H9 (cell line): ENCODE results near the gene HOXA9. TPM values are rescaled to one million over a fixed set of nuclear protein-coding genes. Genes with fewer than 3 reads are reported as not detected.

Experiments used
- DNase-seq: peaks from one replicate; pipeline ENCODE4 v3.0.0-alpha.2; 2017
- H2AFZ ChIP-seq: one replicate; pipeline ENCODE4 v1.6.1; 2013; ENCODE audit warnings: mild to moderate bottlenecking, low read length, control low read depth, moderate library complexity
- H2AK5ac ChIP-seq: 2 replicates; pipeline ENCODE4 v1.6.1; 2013; ENCODE audit warnings: low read length, control low read depth, mixed read lengths; ENCODE audit not compliant: insufficient read length
- H2BK120ac ChIP-seq: one replicate; pipeline ENCODE4 v1.6.1; 2013; ENCODE audit warnings: low read depth, mild to moderate bottlenecking, low read length, control low read depth, inconsistent platforms; ENCODE audit not compliant: poor library complexity, severe bottlenecking
- H2BK12ac ChIP-seq: 2 replicates; pipeline ENCODE4 v1.6.1; 2013; ENCODE audit warnings: low read length, control low read depth, mixed read lengths, low read depth; ENCODE audit not compliant: insufficient read length
- H2BK15ac ChIP-seq: 2 replicates; pipeline ENCODE4 v1.6.1; 2013; ENCODE audit warnings: low read depth, low read length, control low read depth
- H2BK20ac ChIP-seq: one replicate; pipeline ENCODE4 v1.6.1; 2013; ENCODE audit warnings: low read depth, mild to moderate bottlenecking, low read length, control low read depth, inconsistent platforms; ENCODE audit not compliant: poor library complexity, severe bottlenecking
- H2BK5ac ChIP-seq: 2 replicates; pipeline ENCODE4 v1.6.1; 2013; ENCODE audit warnings: low read length, control low read depth, mixed read lengths; ENCODE audit not compliant: insufficient read length
- H3K14ac ChIP-seq: 2 replicates; pipeline ENCODE4 v1.6.1; 2013; ENCODE audit warnings: low read length, control low read depth; ENCODE audit not compliant: insufficient read depth
- H3K18ac ChIP-seq: 2 replicates; pipeline ENCODE4 v1.6.1; 2013; ENCODE audit warnings: low read depth, mild to moderate bottlenecking, mixed read lengths, low read length, control low read depth; ENCODE audit not compliant: insufficient read length
- H3K23ac ChIP-seq: 2 replicates; pipeline ENCODE4 v1.6.1; 2013; ENCODE audit warnings: low read length, control low read depth, mixed read lengths, low read depth; ENCODE audit not compliant: insufficient read length
- H3K23me2 ChIP-seq: 2 replicates; pipeline ENCODE4 v1.6.1; 2013; ENCODE audit warnings: low read depth, mild to moderate bottlenecking, mixed read lengths, low read length, control low read depth; ENCODE audit not compliant: insufficient read length, poor library complexity, severe bottlenecking
- H3K27ac ChIP-seq: 2 replicates; pipeline ENCODE4 v1.5.1; 2013; ENCODE audit warnings: low read length, control low read depth, mixed read lengths, low read depth; ENCODE audit not compliant: insufficient read length
- H3K27me3 ChIP-seq: 2 replicates; pipeline ENCODE4 v1.6.1; 2013; ENCODE audit warnings: low read length, control low read depth, inconsistent platforms; ENCODE audit not compliant: insufficient read depth
- H3K4ac ChIP-seq: 2 replicates; pipeline ENCODE4 v1.6.1; 2013; ENCODE audit warnings: low read depth, mild to moderate bottlenecking, control low read depth, inconsistent platforms, low read length, moderate library complexity
- H3K4me1 ChIP-seq: 2 replicates; pipeline ENCODE4 v1.6.1; 2013; ENCODE audit warnings: low read length, control low read depth, inconsistent platforms; ENCODE audit not compliant: insufficient read depth
- H3K4me2 ChIP-seq: 2 replicates; pipeline ENCODE4 v1.6.1; 2013; ENCODE audit warnings: low read length, control low read depth, mixed read lengths; ENCODE audit not compliant: insufficient read length, insufficient read depth
- H3K56ac ChIP-seq: 2 replicates; pipeline ENCODE4 v1.6.1; 2013; ENCODE audit warnings: low read depth, mild to moderate bottlenecking, mixed read lengths, low read length, control low read depth; ENCODE audit not compliant: insufficient read length
- H3K79me1 ChIP-seq: 2 replicates; pipeline ENCODE4 v1.6.1; 2013; ENCODE audit warnings: low read depth, mild to moderate bottlenecking, moderate library complexity, low read length, control low read depth, inconsistent platforms; ENCODE audit not compliant: insufficient read depth, poor library complexity, severe bottlenecking
- H3K79me2 ChIP-seq: 2 replicates; pipeline ENCODE4 v1.6.1; 2013; ENCODE audit warnings: low read length, control low read depth, inconsistent platforms; ENCODE audit not compliant: insufficient read depth
- H3K9ac ChIP-seq: 2 replicates; pipeline ENCODE4 v1.6.1; 2013; ENCODE audit warnings: low read length, control low read depth, mixed read lengths; ENCODE audit not compliant: insufficient read length; ENCODE audit errors: extremely low read depth
- H3K9me3 ChIP-seq: one replicate; pipeline ENCODE4 v1.6.1; 2013; ENCODE audit warnings: low read depth, low read length, inconsistent platforms; ENCODE audit not compliant: control insufficient read depth
- H3T11ph ChIP-seq: one replicate; pipeline ENCODE4 v1.6.1; 2013; ENCODE audit warnings: mild to moderate bottlenecking, low read length, control low read depth, inconsistent platforms
- H4K20me1 ChIP-seq: one replicate; pipeline ENCODE4 v1.6.1; 2013; ENCODE audit not compliant: control insufficient read depth, insufficient read length, insufficient read depth
- H4K5ac ChIP-seq: 2 replicates; pipeline ENCODE4 v1.6.1; 2013; ENCODE audit warnings: low read depth, mild to moderate bottlenecking, mixed read lengths, low read length, control low read depth; ENCODE audit not compliant: insufficient read length
- H4K8ac ChIP-seq: replicated peaks from 2 replicates; pipeline ENCODE4 v1.6.1; 2013; ENCODE audit warnings: low read length, control low read depth, mixed read lengths, low read depth; ENCODE audit not compliant: insufficient read length
- H4K91ac ChIP-seq: 2 replicates; pipeline ENCODE4 v1.6.1; 2013; ENCODE audit warnings: low read depth, mild to moderate bottlenecking, moderate library complexity, mixed read lengths, low read length, control low read depth; ENCODE audit not compliant: insufficient read length
- H3K27ac Mint-ChIP-seq, 3 experiments: 2 replicates in 2 of 3; 3 replicates in 1 of 3; pipeline ENCODE4 v1.8.0; 2020 to 2021; ENCODE audit warnings: mixed read lengths in 3 of 3, mild to moderate bottlenecking in 1 of 3, moderate library complexity in 1 of 3
- H3K27me3 Mint-ChIP-seq: 2 replicates; pipeline ENCODE4 v1.8.0; 2021; ENCODE audit warnings: low read depth, mild to moderate bottlenecking, moderate library complexity, mixed read lengths
- H3K36me3 Mint-ChIP-seq, 3 experiments: 2 replicates in 2 of 3; 3 replicates in 1 of 3; pipeline ENCODE4 v1.8.0; 2020 to 2021; ENCODE audit warnings: low read depth in 3 of 3, mixed read lengths in 3 of 3; ENCODE audit not compliant: insufficient read depth in 1 of 3
- H3K4me1 Mint-ChIP-seq, 2 experiments: 2 replicates each; pipeline ENCODE4 v1.8.0; 2020; ENCODE audit warnings: mixed read lengths in 2 of 2
- H3K4me3 Mint-ChIP-seq, 2 experiments: 2 replicates in 1 of 2; 3 replicates in 1 of 2; pipeline ENCODE4 v1.8.0; 2020 to 2021; ENCODE audit warnings: mild to moderate bottlenecking in 2 of 2, mixed read lengths in 2 of 2, moderate library complexity in 1 of 2
- H3K9me3 Mint-ChIP-seq, 2 experiments: 2 replicates in 1 of 2; 3 replicates in 1 of 2; pipeline ENCODE4 v1.8.0; 2020; ENCODE audit warnings: mild to moderate bottlenecking in 2 of 2, mixed read lengths in 2 of 2, moderate library complexity in 1 of 2
- WGBS: extraction: QIAGEN DNeasy Blood & Tissue Kit; methylation state at CpG from one replicate; pipeline ENCODE4 v1.1.7; 2013; ENCODE audit warnings: missing lambda C conversion rate, low lambda C conversion rate, mixed read lengths; ENCODE audit not compliant: insufficient read length; ENCODE audit errors: extremely low coverage; 5-methylcytosine and 5-hydroxymethylcytosine counted together
- total RNA-seq: library from RNA; stranded (reverse); gene quantifications from 2 replicates; pipeline ENCODE4 v1.2.1, GENCODE V29; 2021
- TF ChIP-seq, protein P1 (sequence below): fragments of 200-600 bp; sonication (generic); conservative IDR thresholded peaks from 3 replicates; pipeline ENCODE4 v1.8.0; 2021; ENCODE audit warnings: antibody characterized with exemption, mild to moderate bottlenecking

The HOXA9 gene
- total RNA-seq, 1 experiment from 2014 or later = not detected

DNA sequence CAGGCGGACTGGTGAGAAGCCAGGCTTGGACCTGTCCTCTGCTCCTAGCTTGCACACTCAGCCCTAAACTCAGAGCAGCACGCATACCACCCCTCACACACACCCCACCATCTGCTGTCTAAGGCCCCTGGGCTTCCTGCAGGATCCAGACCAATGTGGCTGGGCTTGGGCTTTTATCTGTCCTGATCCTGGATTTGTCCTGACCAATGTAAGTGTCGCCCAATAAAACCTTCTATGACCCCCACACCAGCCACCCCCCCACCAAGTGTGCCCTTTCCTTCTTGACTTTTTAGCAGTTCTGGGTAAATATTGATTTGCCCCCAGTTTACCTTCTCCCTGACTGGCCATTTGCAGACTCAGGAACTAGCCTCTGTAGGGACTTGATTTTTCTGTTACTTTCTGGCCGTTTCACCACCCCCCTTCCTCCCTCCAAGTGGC lies 36.3 kb upstream of the HOXA9 start:
- Histone ChIP-seq H3K79me2 (no peaks in the 10 kb centered on the region), H3K27me3 (peaks cover 90% of the 10 kb centered on the region), H2AK5ac (no peak overlapping the region), H2BK5ac (no peak overlapping the region), H3K4me2 (no peak overlapping the region), H3T11ph (no peak overlapping the region), H2AFZ (no peak overlapping the region), H3K23ac (no peak overlapping the region), H3K9ac (no peak overlapping the region), H3K27ac (no peak overlapping the region), H4K5ac (no peak overlapping the region), H2BK15ac (no peak overlapping the region), H3K9me3 (no peaks in the 10 kb centered on the region), H4K91ac (no peak overlapping the region), H3K56ac (no peak overlapping the region), H3K14ac (no peak overlapping the region), H2BK20ac (no peak overlapping the region), H3K18ac (no peak overlapping the region), H3K4me1 (no peaks in the 10 kb centered on the region), H3K4ac (no peak overlapping the region), H2BK12ac (no peak overlapping the region), H4K8ac (no peak overlapping the region), H4K20me1 (no peaks in the 10 kb centered on the region), H3K23me2 (no peaks in the 10 kb centered on the region), H3K79me1 (no peaks in the 10 kb centered on the region), H2BK120ac (no peak overlapping the region)
- Mint-ChIP-seq H3K9me3 (peaks cover 7 to 10% of the 10 kb centered on the region in 2 experiments; a peak in 4 of 5 replicates), H3K27ac (no peak overlapping the region), H3K4me1 (peaks cover 8 to 23% of the 10 kb centered on the region in 2 experiments; a peak in 3 of 4 replicates), H3K4me3 (no peak overlapping the region), H3K27me3 (peaks cover 95% of the 10 kb centered on the region), H3K36me3 (peaks cover 0 to 2% (median 0%) of the 10 kb centered on the region in 3 experiments; a peak in 2 of 7 replicates)
- WGBS = no CpG with 5 or more reads among the region's 4 CpGs
- TF ChIP-seq, protein P1, sequence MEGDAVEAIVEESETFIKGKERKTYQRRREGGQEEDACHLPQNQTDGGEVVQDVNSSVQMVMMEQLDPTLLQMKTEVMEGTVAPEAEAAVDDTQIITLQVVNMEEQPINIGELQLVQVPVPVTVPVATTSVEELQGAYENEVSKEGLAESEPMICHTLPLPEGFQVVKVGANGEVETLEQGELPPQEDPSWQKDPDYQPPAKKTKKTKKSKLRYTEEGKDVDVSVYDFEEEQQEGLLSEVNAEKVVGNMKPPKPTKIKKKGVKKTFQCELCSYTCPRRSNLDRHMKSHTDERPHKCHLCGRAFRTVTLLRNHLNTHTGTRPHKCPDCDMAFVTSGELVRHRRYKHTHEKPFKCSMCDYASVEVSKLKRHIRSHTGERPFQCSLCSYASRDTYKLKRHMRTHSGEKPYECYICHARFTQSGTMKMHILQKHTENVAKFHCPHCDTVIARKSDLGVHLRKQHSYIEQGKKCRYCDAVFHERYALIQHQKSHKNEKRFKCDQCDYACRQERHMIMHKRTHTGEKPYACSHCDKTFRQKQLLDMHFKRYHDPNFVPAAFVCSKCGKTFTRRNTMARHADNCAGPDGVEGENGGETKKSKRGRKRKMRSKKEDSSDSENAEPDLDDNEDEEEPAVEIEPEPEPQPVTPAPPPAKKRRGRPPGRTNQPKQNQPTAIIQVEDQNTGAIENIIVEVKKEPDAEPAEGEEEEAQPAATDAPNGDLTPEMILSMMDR = no peak
- peak; percentile 29 for DNase-seq
